Mesenchymal stem cell (in vitro differentiated cells and primary cell): ENCODE data around the gene HCN1.
A peak's percentile ranks its signal among the peaks of the same experiment; 100 is the strongest.
"Not testable (repeated sequence)": the region's sequence is repeated elsewhere in the genome, so short reads cannot be mapped to it uniquely, and the experiment has no call there.

Experiments used
- DNase-seq: peaks from one replicate; pipeline ENCODE4 v3.0.0-alpha.2; 2013
- H2AFZ ChIP-seq: one replicate; pipeline ENCODE4 v1.6.1; 2013; ENCODE audit warnings: low read depth, mild to moderate bottlenecking, control low read depth, inconsistent platforms, low read length, moderate library complexity
- H2AK5ac ChIP-seq: 2 replicates; pipeline ENCODE4 v1.6.1; 2013; ENCODE audit warnings: low read length, moderate library complexity, mild to moderate bottlenecking, inconsistent platforms; ENCODE audit not compliant: severe bottlenecking
- H2BK120ac ChIP-seq: one replicate; pipeline ENCODE4 v1.6.1; 2013; ENCODE audit warnings: low read depth, mild to moderate bottlenecking, inconsistent platforms, low read length, moderate library complexity
- H2BK12ac ChIP-seq, 2 experiments: one replicate each; pipeline ENCODE4 v1.6.1; 2013; ENCODE audit warnings: inconsistent platforms in 2 of 2, low read length in 2 of 2, mild to moderate bottlenecking in 2 of 2, moderate library complexity in 2 of 2, control low read depth in 1 of 2
- H2BK15ac ChIP-seq: one replicate; pipeline ENCODE4 v1.6.1; 2013; ENCODE audit warnings: mild to moderate bottlenecking, low read depth, inconsistent platforms; ENCODE audit not compliant: poor library complexity, severe bottlenecking
- H2BK5ac ChIP-seq: 2 replicates; pipeline ENCODE4 v1.6.1; 2013; ENCODE audit warnings: low read depth, mild to moderate bottlenecking, low read length, control low read depth, inconsistent platforms; ENCODE audit not compliant: poor library complexity, severe bottlenecking
- H3K14ac ChIP-seq, 2 experiments: one replicate each; pipeline ENCODE4 v1.6.1; 2013; ENCODE audit warnings: inconsistent platforms in 2 of 2, low read length in 2 of 2, control low read depth in 1 of 2, mild to moderate bottlenecking in 1 of 2, moderate library complexity in 1 of 2
- H3K18ac ChIP-seq, 2 experiments: one replicate each; pipeline ENCODE4 v1.6.1; 2013; ENCODE audit warnings: inconsistent platforms in 2 of 2, low read length in 2 of 2, control low read depth in 1 of 2, low read depth in 1 of 2, mild to moderate bottlenecking in 1 of 2
- H3K23ac ChIP-seq, 2 experiments: one replicate each; pipeline ENCODE4 v1.6.1; 2013; ENCODE audit warnings: inconsistent platforms in 2 of 2, low read length in 2 of 2, mild to moderate bottlenecking in 2 of 2, moderate library complexity in 2 of 2, control low read depth in 1 of 2
- H3K27ac ChIP-seq: 2 replicates; pipeline ENCODE4 v1.5.1; 2013; ENCODE audit warnings: mild to moderate bottlenecking, moderate library complexity, low read length, control low read depth, inconsistent platforms; ENCODE audit not compliant: poor library complexity, severe bottlenecking
- H3K27me3 ChIP-seq, 2 experiments: 2 replicates each; pipeline versions ENCODE4 v1.6.1 to v1.7.0; 2013; ENCODE audit warnings: low read length in 2 of 2, mild to moderate bottlenecking in 2 of 2, moderate library complexity in 2 of 2, control low read depth in 1 of 2, inconsistent platforms in 1 of 2; ENCODE audit not compliant: control insufficient read depth in 1 of 2, insufficient read depth in 1 of 2
- H3K36me3 ChIP-seq, 2 experiments: 2 replicates each; pipeline versions ENCODE4 v1.6.1 to v1.7.0; 2013; ENCODE audit warnings: low read length in 2 of 2, control low read depth in 1 of 2, inconsistent platforms in 1 of 2, low read depth in 1 of 2, mild to moderate bottlenecking in 1 of 2; ENCODE audit not compliant: insufficient read depth in 2 of 2, control insufficient read depth in 1 of 2
- H3K4ac ChIP-seq, 2 experiments: one replicate each; pipeline ENCODE4 v1.6.1; 2013; ENCODE audit warnings: inconsistent platforms in 2 of 2, low read length in 2 of 2, mild to moderate bottlenecking in 2 of 2, moderate library complexity in 2 of 2, control low read depth in 1 of 2, low read depth in 1 of 2
- H3K4me1 ChIP-seq: 2 replicates; pipeline ENCODE4 v1.6.1; 2013; ENCODE audit warnings: low read depth, low read length, control low read depth; ENCODE audit not compliant: control insufficient read depth, insufficient read depth
- H3K4me2 ChIP-seq: 2 replicates; pipeline ENCODE4 v1.6.1; 2013; ENCODE audit warnings: low read length, mild to moderate bottlenecking, inconsistent platforms; ENCODE audit not compliant: poor library complexity, severe bottlenecking
- H3K4me3 ChIP-seq, 2 experiments: 2 replicates each; pipeline versions ENCODE4 v1.5.1 to v1.7.0; 2013; ENCODE audit warnings: low read length in 2 of 2, mild to moderate bottlenecking in 2 of 2, control low read depth in 1 of 2, low read depth in 1 of 2; ENCODE audit not compliant: insufficient read depth in 1 of 2
- H3K79me1 ChIP-seq: replicated peaks from 2 replicates; pipeline ENCODE4 v1.6.1; 2013; ENCODE audit warnings: mild to moderate bottlenecking, control low read depth, low read length, inconsistent platforms; ENCODE audit not compliant: poor library complexity, severe bottlenecking
- H3K9ac ChIP-seq: 2 replicates; pipeline ENCODE4 v1.7.0; 2013; ENCODE audit warnings: mild to moderate bottlenecking, low read length, moderate library complexity
- H3K9me3 ChIP-seq: 2 replicates; pipeline ENCODE4 v1.7.0; 2013; ENCODE audit warnings: mild to moderate bottlenecking, low read length; ENCODE audit not compliant: control insufficient read depth
- H4K8ac ChIP-seq: one replicate; pipeline ENCODE4 v1.6.1; 2013; ENCODE audit warnings: inconsistent platforms, mild to moderate bottlenecking, low read length, moderate library complexity
- H4K91ac ChIP-seq: one replicate; pipeline ENCODE4 v1.6.1; 2013; ENCODE audit warnings: mild to moderate bottlenecking, low read length, inconsistent platforms
- WGBS: methylation state at CpG from one replicate; pipeline ENCODE4 v1.1.7; 2013; ENCODE audit warnings: mixed read lengths; 5-methylcytosine and 5-hydroxymethylcytosine counted together

Gene HCN1

DNA sequence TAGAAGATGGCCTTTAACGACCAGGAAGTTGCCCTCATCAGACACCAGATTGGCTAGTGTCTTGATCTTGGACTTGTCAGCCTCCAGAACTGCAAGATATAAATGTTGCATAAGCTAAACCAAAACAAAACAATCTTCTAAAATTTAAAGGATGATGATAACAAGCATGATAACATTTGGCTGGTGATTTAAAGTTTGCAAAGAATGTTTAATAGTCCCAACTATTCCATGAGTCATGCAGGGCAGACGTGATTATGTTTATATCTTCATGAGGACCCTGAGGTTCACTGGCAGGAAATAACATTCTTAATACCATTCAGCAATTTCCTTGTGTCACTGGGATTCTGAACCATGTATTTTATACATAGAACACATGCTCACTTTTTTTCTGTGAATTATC, 319.8 kb downstream of the HCN1 start:
- Histone ChIP-seq H3K4me3 (no peak overlapping the region), H3K36me3 (no peaks in the 10 kb centered on the region), H2BK12ac (no peak overlapping the region), H3K4ac (no peak overlapping the region), H3K18ac (no peak overlapping the region), H3K27ac (no peak overlapping the region), H4K91ac (no peak overlapping the region), H2AFZ (no peak overlapping the region), H3K4me2 (no peak overlapping the region), H3K14ac (no peak overlapping the region), H2BK5ac (no peak overlapping the region), H4K8ac (no peak overlapping the region), H3K23ac (no peak overlapping the region), H3K27me3 (no peaks in the 10 kb centered on the region), H3K9me3 (no peaks in the 10 kb centered on the region), H3K79me1 (no peaks in the 10 kb centered on the region), H3K9ac (no peak overlapping the region), H2BK15ac (no peak overlapping the region), H2AK5ac (no peak overlapping the region), H2BK120ac (no peak overlapping the region), H3K4me1 (no peaks in the 10 kb centered on the region)
- DNase-seq: peak; percentile 37
- WGBS: 44% methylated on average over 1 of the region's 2 CpGs

DNA sequence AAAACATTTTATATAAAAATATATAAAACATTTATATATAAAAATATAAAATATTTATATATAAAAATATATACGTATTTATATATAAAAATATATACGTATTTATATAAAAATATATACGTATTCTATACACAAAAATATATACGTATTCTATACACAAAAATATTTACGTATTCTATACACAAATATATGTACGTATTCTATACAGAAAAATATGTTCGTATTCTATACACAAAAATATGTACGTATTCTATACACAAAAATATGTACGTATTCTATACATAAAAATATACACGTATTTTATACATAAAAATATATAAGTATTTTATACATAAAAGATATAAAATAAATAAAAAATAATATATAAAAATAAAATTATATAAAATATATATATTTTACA, 323.6 kb downstream of the HCN1 start:
- H3K36me3 ChIP-seq: no peaks in the 10 kb centered on the region
- WGBS: 100% methylated on average over 1 of the region's 10 CpGs
- no peak overlapping the region for H2AK5ac ChIP-seq
- no peaks in the 10 kb centered on the region for H3K4me1 ChIP-seq
- H3K79me1 ChIP-seq: no peaks in the 10 kb centered on the region
- H2BK120ac ChIP-seq: no peak overlapping the region
- no peak overlapping the region for H4K91ac ChIP-seq
- H3K4ac ChIP-seq: no peak overlapping the region
- H3K18ac ChIP-seq: no peak overlapping the region
- no peak overlapping the region for H3K4me2 ChIP-seq
- no peak overlapping the region for H2BK15ac ChIP-seq
- no peaks in the 10 kb centered on the region for H3K27me3 ChIP-seq
- H4K8ac ChIP-seq: no peak overlapping the region
- H2BK5ac ChIP-seq: no peak overlapping the region
- no peaks in the 10 kb centered on the region for H3K9me3 ChIP-seq
- no peak overlapping the region for H3K4me3 ChIP-seq
- H3K27ac ChIP-seq: no peak overlapping the region
- no peak overlapping the region for H3K9ac ChIP-seq
- H3K14ac ChIP-seq: no peak overlapping the region
- no peak overlapping the region for H2AFZ ChIP-seq
- H3K23ac ChIP-seq: no peak overlapping the region
- no peak overlapping the region for H2BK12ac ChIP-seq
- DNase-seq: no peak

DNA sequence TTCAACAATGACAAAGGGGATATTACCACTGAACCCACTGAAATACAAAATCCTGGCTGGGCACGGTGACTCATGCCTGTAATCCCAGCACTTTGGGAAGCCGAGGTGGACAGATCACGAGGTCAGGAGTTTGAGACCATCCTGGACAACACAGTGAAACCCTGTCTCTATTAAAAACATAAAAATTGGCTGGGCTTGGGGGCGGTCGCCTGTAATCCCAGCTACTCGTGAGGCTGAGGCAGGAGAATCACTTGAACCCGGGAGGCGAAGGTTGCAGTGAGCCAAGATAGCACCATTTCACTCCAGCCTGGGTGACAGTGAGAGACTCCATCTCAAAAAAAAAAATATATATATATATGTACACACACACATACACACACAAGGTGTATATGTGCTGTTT, 324.8 kb downstream of the HCN1 start:
- not testable (repeated sequence) for H2BK120ac ChIP-seq, H3K4ac ChIP-seq, H2AK5ac ChIP-seq, H4K91ac ChIP-seq, H3K4me1 ChIP-seq, H3K4me2 ChIP-seq, H3K9me3 ChIP-seq, H3K4me3 ChIP-seq, H4K8ac ChIP-seq, H3K27ac ChIP-seq, H3K9ac ChIP-seq, DNase-seq, H2BK12ac ChIP-seq, H3K27me3 ChIP-seq, H2BK15ac ChIP-seq, H3K18ac ChIP-seq, H3K79me1 ChIP-seq, H2AFZ ChIP-seq, H3K14ac ChIP-seq, H2BK5ac ChIP-seq, H3K36me3 ChIP-seq, H3K23ac ChIP-seq
- WGBS: 94% methylated on average over 6 of the region's 8 CpGs

DNA sequence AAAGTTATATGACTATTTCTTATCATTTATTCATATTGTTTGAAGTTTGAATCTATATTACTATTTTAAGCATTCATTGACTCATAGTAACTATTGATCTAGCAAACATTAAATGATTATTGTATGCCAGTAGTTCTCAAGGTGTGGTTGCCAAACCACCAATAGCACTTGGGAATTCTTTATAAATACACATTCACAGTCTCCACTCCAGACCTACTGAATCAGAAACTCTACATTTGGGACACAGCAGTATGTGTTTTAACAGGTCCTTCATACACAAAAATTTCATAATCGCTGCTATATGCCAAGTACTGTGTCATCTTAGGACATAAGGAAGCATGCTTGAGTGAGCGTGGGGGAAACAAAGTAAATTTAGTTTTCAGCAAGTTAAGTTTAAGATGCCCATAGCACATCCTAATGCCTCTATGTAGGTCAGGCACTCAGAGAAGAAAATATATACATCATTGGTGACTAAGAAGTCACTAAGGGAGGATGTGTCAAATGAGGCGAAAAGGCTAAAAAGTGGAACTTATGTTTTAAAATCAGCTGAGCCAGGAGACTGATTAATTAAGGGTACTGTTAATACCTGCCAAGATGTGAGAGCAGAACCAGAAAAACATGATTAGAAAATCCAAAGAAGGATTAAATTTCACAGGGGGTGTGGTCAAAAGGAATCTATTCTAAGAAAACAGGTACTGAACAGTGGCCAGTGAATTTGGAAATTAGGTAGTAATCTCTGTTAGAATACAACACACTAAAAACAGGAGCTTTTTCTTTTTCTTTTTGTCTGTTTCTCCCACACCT, 340.8 kb downstream of the HCN1 start:
- Histone ChIP-seq H3K4me3 (no peak overlapping the region), H3K4me2 (no peak overlapping the region), H3K9ac (no peak overlapping the region), H3K4me1 (no peaks in the 10 kb centered on the region), H3K79me1 (no peaks in the 10 kb centered on the region), H3K27me3 (no peaks in the 10 kb centered on the region), H3K4ac (no peak overlapping the region), H2BK5ac (no peak overlapping the region), H2BK12ac (no peak overlapping the region), H3K23ac (no peak overlapping the region), H2BK120ac (no peak overlapping the region), H3K27ac (no peak overlapping the region), H2AFZ (no peak overlapping the region), H2BK15ac (no peak overlapping the region), H2AK5ac (no peak overlapping the region), H4K8ac (no peak overlapping the region), H3K9me3 (no peaks in the 10 kb centered on the region), H4K91ac (no peak overlapping the region), H3K14ac (no peak overlapping the region), H3K36me3 (no peaks in the 10 kb centered on the region), H3K18ac (no peak overlapping the region)
- no peak for DNase-seq
- WGBS: 95% methylated on average over 2 of the region's 3 CpGs
